DMS79 (cell line): ENCODE measurements around the gene MARCKS.

ENCODE experiments used
- DNase-seq: peaks from one replicate; lab custom pipeline; 2025; lab: John Stamatoyannopoulos, UW

MARCKS gene

GRCh38 chr6:113853252-113853651 lies 3.9 kb upstream of the MARCKS start:
- no peak for DNase-seq

GRCh38 chr6:113854531-113855499 lies 2.3 kb upstream of the MARCKS start:
- peak; percentile 98 for DNase-seq

GRCh38 chr6:113855500-113856374 lies 1.4 kb upstream of the MARCKS start:
- DNase-seq, result peak; percentile 71

- no peak for DNase-seq
Measured at GRCh38 chr6:113856375-113856624, 845 bp upstream of the MARCKS start.

- peak; percentile 48 for DNase-seq
Measured at GRCh38 chr6:113857556-113858479, 673 bp downstream of the MARCKS start.

- peak; percentile 89 for DNase-seq
Measured at GRCh38 chr6:113858480-113859348, 1.6 kb downstream of the MARCKS start.

- peak; percentile 16 for DNase-seq
Measured at GRCh38 chr6:113859349-113860180, 2.4 kb downstream of the MARCKS start.

GRCh38 chr6:113860181-113860955 lies 3.2 kb downstream of the MARCKS start:
- DNase-seq, result peak; percentile 13

- DNase-seq, result no peak
Measured at GRCh38 chr6:113862112-113862511, 5.0 kb downstream of the MARCKS start.

- no peak for DNase-seq
Measured at GRCh38 chr6:113870917-113871316, 13.8 kb downstream of the MARCKS start.

GRCh38 chr6:113871975-113872374 lies 14.8 kb downstream of the MARCKS start:
- no peak for DNase-seq

GRCh38 chr6:113873043-113873667 lies 16.0 kb downstream of the MARCKS start:
- DNase-seq, result no peak

GRCh38 chr6:113875470-113875869 lies 18.3 kb downstream of the MARCKS start:
- no peak for DNase-seq

- DNase-seq, result no peak
Measured at GRCh38 chr6:113876695-113877094, 19.6 kb downstream of the MARCKS start.

- peak; percentile 62 for DNase-seq
Measured at GRCh38 chr6:113879186-113880096, 22.3 kb downstream of the MARCKS start.

GRCh38 chr6:113881478-113881980 lies 24.4 kb downstream of the MARCKS start:
- no peak for DNase-seq

GRCh38 chr6:113882336-113883022 lies 25.3 kb downstream of the MARCKS start:
- DNase-seq, result no peak
